A673 (cell line): ENCODE measurements around the gene DOK6. TPM values are rescaled to one million over a fixed set of nuclear protein-coding genes. Genes with fewer than 3 reads are reported as not detected.

Experiments used
- BruUV-seq: library from RNA; stranded (reverse); fragments of 400-500 nt; replicated peaks from 2 replicates; lab custom pipeline; 2021; lab: Mats Ljungman, UMichigan
- CTCF ChIA-PET: fragments of 300-600 bp; sonication (Branson Sonifier 250); formaldehyde crosslinking; loops from one replicate; lab custom pipeline; 2022; ENCODE audit warnings: antibody characterized with exemption; lab: Charles Lee
- POLR2A ChIA-PET: fragments of 300-600 bp; sonication (Branson Sonifier 250); formaldehyde crosslinking; loops from one replicate; lab custom pipeline; 2022; ENCODE audit warnings: antibody characterized with exemption; ENCODE audit not compliant: low non-redundant PET; lab: Charles Lee
- DNase-seq: peaks from one replicate; pipeline ENCODE4 v3.0.0-alpha.2; 2015; ENCODE audit warnings: low spot score
- H3K27ac ChIP-seq: fragments of 200-600 bp; sonication (generic); 2 replicates; pipeline ENCODE4 v1.5.1; 2016; ENCODE audit warnings: mixed run types, low read depth, mild to moderate bottlenecking, mixed read lengths, antibody characterized with exemption, low read length; ENCODE audit not compliant: poor library complexity, severe bottlenecking
- H3K27me3 ChIP-seq: fragments of 200-600 bp; sonication (generic); replicated peaks from 2 replicates; pipeline ENCODE4 v1.6.1; 2017; ENCODE audit warnings: mixed run types, low read depth, mild to moderate bottlenecking, mixed read lengths, antibody characterized with exemption, low read length; ENCODE audit not compliant: insufficient read depth, poor library complexity
- H3K36me3 ChIP-seq: fragments of 200-600 bp; sonication (generic); 2 replicates; pipeline ENCODE4 v1.6.1; 2016; ENCODE audit warnings: mixed run types, mild to moderate bottlenecking, mixed read lengths, antibody characterized with exemption, low read length; ENCODE audit not compliant: insufficient read depth, poor library complexity, severe bottlenecking
- H3K4me1 ChIP-seq: fragments of 200-600 bp; sonication (generic); 2 replicates; pipeline ENCODE4 v1.6.1; 2017; ENCODE audit warnings: mixed run types, mild to moderate bottlenecking, mixed read lengths, antibody characterized with exemption, low read length; ENCODE audit not compliant: insufficient read depth, poor library complexity, severe bottlenecking
- H3K4me3 ChIP-seq: fragments of 200-600 bp; sonication (generic); 2 replicates; pipeline ENCODE4 v1.5.1; 2016; ENCODE audit warnings: low read depth, mixed run types, mild to moderate bottlenecking, mixed read lengths, low read length; ENCODE audit not compliant: poor library complexity, severe bottlenecking
- H3K9me3 ChIP-seq: fragments of 200-600 bp; sonication (generic); 2 replicates; pipeline ENCODE4 v1.6.1; 2016; ENCODE audit warnings: mixed run types, low read depth, mild to moderate bottlenecking, mixed read lengths, antibody characterized with exemption, low read length; ENCODE audit not compliant: poor library complexity, severe bottlenecking
- CTCF ChIP-seq: fragments of 300-800, 200-600 bp; sonication (generic); conservative IDR thresholded peaks from 2 replicates; pipeline ENCODE4 v1.5.1; 2017; ENCODE audit warnings: low read depth, mild to moderate bottlenecking, antibody characterized with exemption, low read length, moderate library complexity, mixed read lengths
- EZH2 ChIP-seq: fragments of 200-600 bp; sonication (generic); IDR thresholded peaks from 2 replicates; pipeline ENCODE4 v1.6.1; 2017; ENCODE audit warnings: borderline replicate concordance, low read depth, mild to moderate bottlenecking, mixed read lengths, antibody characterized with exemption, low read length; ENCODE audit not compliant: poor library complexity, severe bottlenecking
- intact Hi-C: fragments of 100-400 bp; cut with micrococcal nuclease; formaldehyde crosslinking; loops from one replicate; pipeline ENCODE4 v1.10.0; 2022; ENCODE audit not compliant: unreplicated experiment
- total RNA-seq: library from RNA; stranded (reverse); gene quantifications from 2 replicates; pipeline ENCODE4 v1.2.3, GENCODE V29; 2021

Gene DOK6
- total RNA-seq, 1 experiment from 2014 or later: 13.7 TPM

DNA sequence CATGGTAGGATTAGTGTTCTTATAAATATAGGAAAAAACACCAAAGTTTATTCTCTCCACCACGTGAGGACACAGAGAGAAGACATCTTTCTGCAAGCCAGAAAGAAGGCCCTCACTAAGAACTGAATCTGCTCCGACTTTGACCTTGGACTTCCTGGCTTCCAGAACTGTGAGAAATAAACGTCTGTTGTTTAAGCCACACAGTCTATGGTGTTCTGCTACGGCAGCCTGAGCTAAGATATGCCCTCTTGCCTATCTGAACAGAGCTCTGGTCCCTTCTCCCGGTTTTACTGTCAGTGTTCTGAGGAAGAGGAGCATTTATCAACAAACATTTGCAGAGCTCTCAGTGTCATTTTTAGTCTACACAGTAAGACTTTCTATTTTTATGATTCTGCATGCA lies 131.3 kb downstream of the DOK6 start:
- TF ChIP-seq CTCF (no peak), EZH2 (no peak)
- no peak overlapping the region for H3K4me3 ChIP-seq
- no peak overlapping the region for H3K27ac ChIP-seq
- H3K36me3 ChIP-seq: no peaks in the 10 kb centered on the region
- BruUV-seq: no TSS peak
- H3K9me3 ChIP-seq: no peaks in the 10 kb centered on the region
- peaks cover 19% of the 10 kb centered on the region for H3K4me1 ChIP-seq
- intact Hi-C loops: no loop called here
- ChIA-PET CTCF (no interaction called here), POLR2A (no interaction called here)
- DNase-seq: no peak
- no peaks in the 10 kb centered on the region for H3K27me3 ChIP-seq

DNA sequence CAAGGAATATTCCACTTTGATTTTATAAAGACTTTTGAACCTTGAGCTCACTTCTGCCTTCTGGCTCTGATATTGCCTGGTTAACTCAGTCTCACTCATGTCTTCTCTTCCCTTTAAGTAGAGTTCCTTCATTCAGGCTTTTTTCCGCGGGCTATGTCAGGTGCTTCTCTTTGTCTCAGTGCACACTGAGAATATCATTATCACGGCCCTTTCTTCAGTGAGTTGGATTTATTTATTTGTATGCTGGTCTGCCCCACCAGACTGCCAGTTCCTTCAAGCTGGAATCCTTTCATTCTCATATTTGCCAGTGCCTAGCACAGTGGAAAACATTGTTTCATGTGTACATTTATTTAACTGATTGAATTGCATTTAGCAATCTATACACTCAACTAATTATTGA lies 136.5 kb downstream of the DOK6 start:
- CTCF ChIA-PET: no interaction called here

DNA sequence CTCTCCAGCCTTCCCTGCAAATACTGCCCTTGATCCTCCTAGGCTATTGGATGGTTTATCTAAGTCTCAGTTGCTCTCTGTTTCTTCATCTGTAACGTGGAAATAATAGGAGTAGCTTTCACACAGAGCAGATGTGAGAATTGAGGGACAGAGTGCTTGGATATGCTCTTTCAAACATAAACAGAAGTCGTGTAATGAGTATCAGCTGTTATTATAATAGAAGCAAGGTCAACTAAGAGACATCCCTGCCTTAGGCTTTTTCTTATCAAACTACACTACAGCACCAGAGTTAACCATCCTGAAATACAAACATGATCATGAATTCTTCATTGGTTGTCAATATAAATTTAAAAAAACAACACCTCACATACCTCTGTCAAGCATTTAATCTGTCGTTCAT lies 138.2 kb downstream of the DOK6 start:
- no peak overlapping the region for H3K4me3 ChIP-seq
- TF ChIP-seq EZH2: no peak
- TF ChIP-seq CTCF: no peak
- no peak overlapping the region for H3K27ac ChIP-seq
- H3K27me3 ChIP-seq: no peaks in the 10 kb centered on the region
- intact Hi-C loops: no loop called here
- H3K36me3 ChIP-seq: no peaks in the 10 kb centered on the region
- no peaks in the 10 kb centered on the region for H3K9me3 ChIP-seq
- H3K4me1 ChIP-seq: peaks cover 16% of the 10 kb centered on the region
- no TSS peak for BruUV-seq
- CTCF ChIA-PET: no interaction called here
- POLR2A ChIA-PET: no interaction called here
- no peak for DNase-seq

More for the DNA sequence above, 136.5 kb downstream of the DOK6 start:
- no TSS peak for BruUV-seq
- no peak overlapping the region for H3K27ac ChIP-seq
- H3K36me3 ChIP-seq: no peaks in the 10 kb centered on the region
- intact Hi-C loops: no loop called here
- DNase-seq: no peak
- no peak overlapping the region for H3K4me3 ChIP-seq
- no peak for TF ChIP-seq EZH2
- H3K4me1 ChIP-seq: peaks cover 19% of the 10 kb centered on the region
- no peaks in the 10 kb centered on the region for H3K9me3 ChIP-seq
- no peaks in the 10 kb centered on the region for H3K27me3 ChIP-seq
- POLR2A ChIA-PET: no interaction called here

GRCh38 chr18:69539404-69539803 lies 138.7 kb downstream of the DOK6 start:
- Histone ChIP-seq H3K27me3 (no peaks in the 10 kb centered on the region), H3K4me1 (peaks cover 11% of the 10 kb centered on the region), H3K27ac (no peak overlapping the region), H3K4me3 (no peak overlapping the region), H3K36me3 (no peaks in the 10 kb centered on the region), H3K9me3 (no peaks in the 10 kb centered on the region)
- ChIA-PET POLR2A (no interaction called here), CTCF (no interaction called here)
- DNase-seq: no peak
- TF ChIP-seq CTCF (no peak), EZH2 (no peak)
- intact Hi-C loops: no loop called here
- BruUV-seq: no TSS peak
